ENCODE measurements around the gene TFB1M.

Gene TFB1M

DNA sequence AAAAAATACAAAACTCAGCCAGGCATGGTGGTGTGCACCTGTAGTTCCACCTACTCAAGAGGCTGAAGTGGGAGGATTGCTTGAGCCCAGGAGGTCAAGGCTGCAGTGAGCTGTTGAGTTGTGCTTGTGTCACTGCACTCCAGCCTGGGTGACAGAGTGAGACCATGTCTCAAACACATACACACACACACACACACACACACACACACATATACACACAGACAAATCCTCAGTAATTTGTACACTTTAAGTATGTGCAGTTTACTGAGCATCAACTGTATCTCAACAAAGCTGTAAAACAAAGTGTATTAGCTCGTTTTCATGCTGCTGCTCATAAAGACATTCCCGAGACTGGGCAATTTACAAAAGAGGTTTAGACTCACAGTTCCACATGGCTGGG is 7.3 kb downstream of the TFB1M start:
- Histone ChIP-seq H3K27me3 (ENCODE audit: control insufficient read depth in 1 of 2, insufficient read depth in 2 of 2, low read length in 2 of 2) (no peaks in the 10 kb centered on the region), H3K36me3 (ENCODE audit: control insufficient read depth in 1 of 2, insufficient read depth in 2 of 2, low read length in 2 of 2) (peaks cover 10 to 18% of the 10 kb centered on the region in 2 donors), H3K4me3 (ENCODE audit: low read depth in 1 of 2, low read length in 2 of 2) (no peak overlapping the region), H3K9ac (ENCODE audit: low read depth in 1 of 2, low read length in 2 of 2) (no peak overlapping the region), H3K27ac (ENCODE audit: low read depth, low read length) (no peak overlapping the region), H3K4me1 (ENCODE audit: control insufficient read depth in 1 of 2, insufficient read depth in 2 of 2, low read length in 2 of 2) (no peaks in the 10 kb centered on the region), H3K9me3 (ENCODE audit: control insufficient read depth in 1 of 2, low read length in 2 of 2) (no peaks in the 10 kb centered on the region)

DNA sequence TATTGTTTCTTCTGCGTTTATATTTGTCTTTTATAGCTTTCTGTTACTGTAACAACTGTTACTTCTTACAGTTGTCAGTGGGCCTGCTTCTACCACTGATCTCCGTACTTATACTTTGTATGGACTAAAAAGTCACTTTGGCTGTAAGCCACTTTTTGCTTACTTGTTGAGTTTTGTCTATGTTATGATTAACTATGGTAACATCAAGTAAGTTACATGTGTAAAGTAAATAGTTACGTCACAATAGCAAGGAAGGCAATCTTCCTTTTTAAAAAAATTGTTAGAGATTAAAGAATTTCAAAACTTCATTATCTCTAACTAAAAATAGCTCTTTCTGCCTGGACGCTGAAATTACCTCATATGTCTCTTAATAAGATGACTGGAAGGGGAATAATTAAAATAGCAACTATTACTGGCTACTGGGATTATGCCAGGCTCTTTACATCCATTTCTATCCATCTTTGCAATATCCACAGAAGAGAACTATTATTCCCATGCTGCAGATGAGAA is 10.9 kb downstream of the TFB1M start:
- H3K36me3 ChIP-seq (ENCODE audit: control insufficient read depth in 1 of 2, insufficient read depth in 2 of 2, low read length in 2 of 2): peaks cover 4 to 28% of the 10 kb centered on the region in 2 donors
- H3K9ac ChIP-seq (ENCODE audit: low read depth in 1 of 2, low read length in 2 of 2): no peak overlapping the region
- H3K27me3 ChIP-seq (ENCODE audit: control insufficient read depth in 1 of 2, insufficient read depth in 2 of 2, low read length in 2 of 2): no peaks in the 10 kb centered on the region
- H3K4me3 ChIP-seq (ENCODE audit: low read depth in 1 of 2, low read length in 2 of 2): no peak overlapping the region
- H3K9me3 ChIP-seq (ENCODE audit: control insufficient read depth in 1 of 2, low read length in 2 of 2): no peaks in the 10 kb centered on the region
- H3K4me1 ChIP-seq (ENCODE audit: control insufficient read depth in 1 of 2, insufficient read depth in 2 of 2, low read length in 2 of 2): no peaks in the 10 kb centered on the region
- H3K27ac ChIP-seq (ENCODE audit: low read depth, low read length): no peak overlapping the region

DNA sequence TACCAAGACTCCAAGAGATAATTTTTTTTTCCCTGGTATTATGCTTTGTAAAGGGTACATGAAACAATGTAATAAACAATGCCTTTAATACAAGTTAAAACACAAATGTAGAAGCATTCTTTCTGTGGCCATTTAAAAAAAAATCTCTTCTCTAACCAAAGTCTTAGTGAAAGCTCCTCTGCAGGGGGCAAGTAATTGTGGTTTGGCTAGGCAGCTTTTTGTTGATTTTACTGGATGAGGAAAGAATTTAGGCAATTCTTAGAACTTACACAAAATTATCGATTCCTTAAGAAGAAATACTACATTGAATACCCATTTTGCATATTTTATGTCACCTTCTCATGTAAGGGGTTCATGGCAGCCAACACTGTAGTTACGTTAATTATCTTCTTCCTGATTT is 12.4 kb downstream of the TFB1M start:
- Histone ChIP-seq H3K27ac (ENCODE audit: low read depth, low read length) (no peak overlapping the region), H3K36me3 (ENCODE audit: control insufficient read depth in 1 of 2, insufficient read depth in 2 of 2, low read length in 2 of 2) (peaks cover 11 to 24% of the 10 kb centered on the region in 2 donors), H3K4me1 (ENCODE audit: control insufficient read depth in 1 of 2, insufficient read depth in 2 of 2, low read length in 2 of 2) (no peaks in the 10 kb centered on the region), H3K4me3 (ENCODE audit: low read depth in 1 of 2, low read length in 2 of 2) (no peak overlapping the region), H3K9ac (ENCODE audit: low read depth in 1 of 2, low read length in 2 of 2) (no peak overlapping the region), H3K9me3 (ENCODE audit: control insufficient read depth in 1 of 2, low read length in 2 of 2) (no peaks in the 10 kb centered on the region), H3K27me3 (ENCODE audit: control insufficient read depth in 1 of 2, insufficient read depth in 2 of 2, low read length in 2 of 2) (no peaks in the 10 kb centered on the region)

DNA sequence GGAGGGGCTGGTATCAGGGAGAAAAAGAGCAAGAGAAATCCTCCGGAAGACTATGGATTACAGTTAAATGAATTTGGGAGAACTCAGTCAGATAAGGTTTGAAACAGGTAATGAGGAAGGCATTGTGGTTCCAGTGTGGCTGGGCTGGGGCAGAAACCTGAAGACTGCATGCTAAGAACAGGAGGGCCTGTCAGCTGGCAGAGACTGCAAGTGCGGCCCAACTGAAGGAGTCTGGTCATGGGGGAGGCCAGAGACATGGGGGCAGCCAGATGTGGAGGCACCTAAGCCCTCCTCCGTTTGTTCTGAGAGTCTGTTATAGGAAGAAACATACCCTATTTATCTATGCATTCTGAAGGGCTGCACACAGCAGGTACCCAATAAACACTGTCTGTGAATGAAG is 16.6 kb downstream of the TFB1M start:
- Histone ChIP-seq H3K4me3 (ENCODE audit: low read depth in 1 of 2, low read length in 2 of 2) (no peak overlapping the region), H3K36me3 (ENCODE audit: control insufficient read depth in 1 of 2, insufficient read depth in 2 of 2, low read length in 2 of 2) (peaks cover 10 to 27% of the 10 kb centered on the region in 2 donors), H3K9ac (ENCODE audit: low read depth in 1 of 2, low read length in 2 of 2) (no peak overlapping the region), H3K9me3 (ENCODE audit: control insufficient read depth in 1 of 2, low read length in 2 of 2) (no peaks in the 10 kb centered on the region), H3K27me3 (ENCODE audit: control insufficient read depth in 1 of 2, insufficient read depth in 2 of 2, low read length in 2 of 2) (no peaks in the 10 kb centered on the region), H3K4me1 (ENCODE audit: control insufficient read depth in 1 of 2, insufficient read depth in 2 of 2, low read length in 2 of 2) (no peaks in the 10 kb centered on the region), H3K27ac (ENCODE audit: low read depth, low read length) (no peak overlapping the region)

DNA sequence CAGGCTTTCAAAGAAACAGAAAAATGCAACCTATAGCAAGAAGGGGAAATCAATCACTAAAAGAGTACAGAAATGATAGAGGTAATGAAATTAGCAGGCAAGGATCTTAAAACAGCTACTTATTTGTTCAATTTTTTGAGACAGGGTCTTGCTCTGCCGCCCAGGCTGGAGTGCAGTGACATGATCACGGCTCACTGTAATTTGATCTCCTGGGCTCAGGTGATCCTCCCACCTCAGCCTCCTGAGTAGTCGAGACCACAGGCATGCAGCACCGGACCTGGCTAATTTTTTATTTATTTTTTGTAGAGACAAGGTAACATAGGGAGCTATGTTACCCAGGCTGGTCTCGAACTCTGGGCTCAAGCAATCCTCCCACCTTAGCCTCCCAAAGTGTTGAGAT is 21.6 kb downstream of the TFB1M start:
- Histone ChIP-seq H3K27ac (ENCODE audit: low read depth, low read length) (no peak overlapping the region), H3K9me3 (ENCODE audit: control insufficient read depth in 1 of 2, low read length in 2 of 2) (no peaks in the 10 kb centered on the region), H3K9ac (ENCODE audit: low read depth in 1 of 2, low read length in 2 of 2) (no peak overlapping the region), H3K4me1 (ENCODE audit: control insufficient read depth in 1 of 2, insufficient read depth in 2 of 2, low read length in 2 of 2) (no peaks in the 10 kb centered on the region), H3K4me3 (ENCODE audit: low read depth in 1 of 2, low read length in 2 of 2) (no peak overlapping the region), H3K36me3 (ENCODE audit: control insufficient read depth in 1 of 2, insufficient read depth in 2 of 2, low read length in 2 of 2) (peaks cover 6 to 44% of the 10 kb centered on the region in 2 donors), H3K27me3 (ENCODE audit: control insufficient read depth in 1 of 2, insufficient read depth in 2 of 2, low read length in 2 of 2) (no peaks in the 10 kb centered on the region)

DNA sequence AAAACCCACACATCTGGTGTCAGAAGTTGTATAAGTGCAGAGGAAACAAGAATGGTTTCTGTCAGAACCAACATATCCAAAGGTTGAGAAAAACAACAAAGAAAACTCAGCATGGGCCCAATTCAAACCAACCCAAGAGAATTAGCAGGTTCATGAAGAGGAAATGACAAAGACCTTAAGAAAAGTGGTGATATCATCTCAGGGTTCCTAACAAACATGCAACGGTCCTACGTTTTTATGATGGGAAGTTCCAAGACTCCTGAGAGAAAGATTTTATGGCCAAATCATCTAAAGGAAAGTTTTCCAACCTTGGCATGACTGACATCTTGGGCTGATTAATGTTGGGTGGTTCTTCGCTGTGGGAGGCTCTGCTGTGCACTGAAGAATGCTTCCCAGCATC is 23.0 kb downstream of the TFB1M start:
- H3K9ac ChIP-seq (ENCODE audit: low read depth in 1 of 2, low read length in 2 of 2): no peak overlapping the region
- H3K27ac ChIP-seq (ENCODE audit: low read depth, low read length): no peak overlapping the region
- H3K4me3 ChIP-seq (ENCODE audit: low read depth in 1 of 2, low read length in 2 of 2): no peak overlapping the region
- H3K27me3 ChIP-seq (ENCODE audit: control insufficient read depth in 1 of 2, insufficient read depth in 2 of 2, low read length in 2 of 2): no peaks in the 10 kb centered on the region
- H3K4me1 ChIP-seq (ENCODE audit: control insufficient read depth in 1 of 2, insufficient read depth in 2 of 2, low read length in 2 of 2): no peaks in the 10 kb centered on the region
- H3K9me3 ChIP-seq (ENCODE audit: control insufficient read depth in 1 of 2, low read length in 2 of 2): no peaks in the 10 kb centered on the region
- H3K36me3 ChIP-seq (ENCODE audit: control insufficient read depth in 1 of 2, insufficient read depth in 2 of 2, low read length in 2 of 2): peaks cover 3 to 43% of the 10 kb centered on the region in 2 donors

DNA sequence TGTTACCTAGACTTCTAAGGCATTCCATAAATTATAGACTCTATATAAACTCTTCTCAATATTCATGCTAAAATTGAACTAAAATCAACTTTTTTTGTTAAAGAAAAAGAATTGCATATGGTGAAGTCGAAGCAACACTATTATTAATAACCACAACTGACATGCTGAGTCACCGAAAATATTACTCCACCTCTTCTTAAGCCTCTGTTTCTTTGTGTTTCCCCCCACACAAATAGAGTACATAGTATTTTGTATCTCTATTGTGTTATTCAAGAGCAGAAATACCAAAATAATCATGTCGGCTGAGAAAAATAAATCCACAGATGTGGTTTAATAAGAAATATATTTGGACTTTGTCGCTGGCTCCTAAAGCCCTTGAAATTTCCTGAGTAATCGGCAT is 23.8 kb downstream of the TFB1M start:
- H3K4me1 ChIP-seq (ENCODE audit: control insufficient read depth in 1 of 2, insufficient read depth in 2 of 2, low read length in 2 of 2): no peaks in the 10 kb centered on the region
- no peak overlapping the region for H3K9ac ChIP-seq (ENCODE audit: low read depth in 1 of 2, low read length in 2 of 2)
- H3K27ac ChIP-seq (ENCODE audit: low read depth, low read length): no peak overlapping the region
- no peaks in the 10 kb centered on the region for H3K27me3 ChIP-seq (ENCODE audit: control insufficient read depth in 1 of 2, insufficient read depth in 2 of 2, low read length in 2 of 2)
- no peaks in the 10 kb centered on the region for H3K9me3 ChIP-seq (ENCODE audit: control insufficient read depth in 1 of 2, low read length in 2 of 2)
- peaks cover 3 to 37% of the 10 kb centered on the region in 2 donors for H3K36me3 ChIP-seq (ENCODE audit: control insufficient read depth in 1 of 2, insufficient read depth in 2 of 2, low read length in 2 of 2)
- H3K4me3 ChIP-seq (ENCODE audit: low read depth in 1 of 2, low read length in 2 of 2): no peak overlapping the region

DNA sequence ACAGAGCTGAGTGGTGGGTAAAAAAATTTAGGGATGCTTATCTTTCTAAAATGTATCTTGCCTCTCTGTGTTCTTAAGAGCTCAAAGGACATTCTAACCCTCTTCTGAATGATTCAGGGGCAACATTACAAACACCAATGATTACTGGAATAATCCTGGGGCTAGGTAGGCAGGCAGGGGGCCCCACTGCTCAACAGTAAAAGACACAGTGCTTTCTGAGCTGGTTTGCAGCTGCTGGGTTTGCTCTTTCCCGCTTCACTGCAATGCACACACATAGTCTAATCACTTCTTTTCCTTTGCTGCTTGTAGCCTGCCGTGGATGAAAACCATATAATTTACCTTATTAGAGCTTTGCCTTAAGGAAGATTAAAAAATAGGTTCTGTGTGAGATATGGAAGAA is 26.5 kb downstream of the TFB1M start:
- Histone ChIP-seq H3K9ac (ENCODE audit: low read depth in 1 of 2, low read length in 2 of 2) (no peak overlapping the region), H3K4me3 (ENCODE audit: low read depth in 1 of 2, low read length in 2 of 2) (no peak overlapping the region), H3K27ac (ENCODE audit: low read depth, low read length) (no peak overlapping the region), H3K4me1 (ENCODE audit: control insufficient read depth in 1 of 2, insufficient read depth in 2 of 2, low read length in 2 of 2) (no peaks in the 10 kb centered on the region), H3K27me3 (ENCODE audit: control insufficient read depth in 1 of 2, insufficient read depth in 2 of 2, low read length in 2 of 2) (no peaks in the 10 kb centered on the region), H3K9me3 (ENCODE audit: control insufficient read depth in 1 of 2, low read length in 2 of 2) (no peaks in the 10 kb centered on the region), H3K36me3 (ENCODE audit: control insufficient read depth in 1 of 2, insufficient read depth in 2 of 2, low read length in 2 of 2) (peaks cover 0 to 49% of the 10 kb centered on the region in 2 donors)

DNA sequence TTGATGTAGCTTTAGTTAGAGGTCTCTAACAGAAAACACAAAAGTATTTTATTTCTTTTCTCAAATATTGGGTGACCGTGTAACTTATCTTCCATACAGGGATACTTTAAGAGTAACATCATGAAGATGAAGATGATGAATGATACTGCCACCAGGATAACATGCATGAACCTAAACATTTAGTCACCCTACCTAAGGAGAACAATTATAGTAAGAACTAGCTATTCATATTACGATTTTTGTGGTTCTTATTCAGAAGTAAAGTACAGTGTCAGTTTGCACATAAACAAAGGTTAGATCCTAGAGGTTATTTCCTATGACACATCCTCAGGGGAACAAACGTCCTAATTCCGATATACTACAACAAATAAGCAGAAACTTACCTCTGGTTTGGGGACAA is 29.5 kb downstream of the TFB1M start:
- H3K9ac ChIP-seq (ENCODE audit: low read depth in 1 of 2, low read length in 2 of 2): no peak overlapping the region
- no peaks in the 10 kb centered on the region for H3K9me3 ChIP-seq (ENCODE audit: control insufficient read depth in 1 of 2, low read length in 2 of 2)
- H3K36me3 ChIP-seq (ENCODE audit: control insufficient read depth in 1 of 2, insufficient read depth in 2 of 2, low read length in 2 of 2): peaks cover 4 to 35% of the 10 kb centered on the region in 2 donors
- no peak overlapping the region for H3K27ac ChIP-seq (ENCODE audit: low read depth, low read length)
- no peaks in the 10 kb centered on the region for H3K27me3 ChIP-seq (ENCODE audit: control insufficient read depth in 1 of 2, insufficient read depth in 2 of 2, low read length in 2 of 2)
- H3K4me1 ChIP-seq (ENCODE audit: control insufficient read depth in 1 of 2, insufficient read depth in 2 of 2, low read length in 2 of 2): no peaks in the 10 kb centered on the region
- no peak overlapping the region for H3K4me3 ChIP-seq (ENCODE audit: low read depth in 1 of 2, low read length in 2 of 2)

DNA sequence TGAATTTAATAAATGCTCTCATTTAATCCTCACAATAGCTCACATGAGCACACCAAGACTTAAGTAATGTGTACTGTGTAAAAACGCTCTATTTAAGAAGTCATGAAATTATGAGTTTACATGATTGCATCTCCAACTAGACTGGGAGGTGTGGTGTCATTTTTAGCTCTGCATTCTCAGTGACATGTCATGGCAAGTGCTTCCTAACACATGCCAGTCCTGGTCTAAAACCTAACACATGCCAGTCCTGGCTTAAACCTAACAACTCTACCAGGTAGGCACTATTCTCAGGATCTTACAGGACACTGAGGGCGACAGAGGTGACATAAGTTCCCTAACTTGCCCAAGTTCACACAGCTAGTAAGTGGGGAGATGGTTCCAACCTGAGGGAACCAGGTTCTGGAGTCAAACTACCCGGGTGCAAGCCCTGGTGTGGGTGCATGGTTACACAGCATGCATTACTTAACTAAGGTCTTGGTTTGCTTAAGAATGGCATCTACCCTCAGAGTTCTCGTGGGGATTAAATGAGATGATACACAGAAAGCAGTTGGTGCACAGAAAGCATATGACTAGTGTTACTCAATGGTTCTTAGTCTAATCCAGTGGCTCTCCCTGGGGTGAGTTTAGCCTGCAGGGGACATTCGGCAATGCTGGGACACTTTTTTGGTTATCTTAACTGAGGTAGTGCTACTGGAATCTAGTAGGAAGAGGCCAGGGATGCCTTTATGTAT is 35.8 kb downstream of the TFB1M start:
- Histone ChIP-seq H3K36me3 (ENCODE audit: control insufficient read depth in 1 of 2, insufficient read depth in 2 of 2, low read length in 2 of 2) (peaks cover 9 to 27% of the 10 kb centered on the region in 2 donors), H3K27ac (ENCODE audit: low read depth, low read length) (no peak overlapping the region), H3K9ac (ENCODE audit: low read depth in 1 of 2, low read length in 2 of 2) (no peak overlapping the region), H3K9me3 (ENCODE audit: control insufficient read depth in 1 of 2, low read length in 2 of 2) (no peaks in the 10 kb centered on the region), H3K4me1 (ENCODE audit: control insufficient read depth in 1 of 2, insufficient read depth in 2 of 2, low read length in 2 of 2) (no peaks in the 10 kb centered on the region), H3K4me3 (ENCODE audit: low read depth in 1 of 2, low read length in 2 of 2) (no peak overlapping the region), H3K27me3 (ENCODE audit: control insufficient read depth in 1 of 2, insufficient read depth in 2 of 2, low read length in 2 of 2) (no peaks in the 10 kb centered on the region)
